NB4 (cell line): Measurements from ENCODE around the gene ACOX1.

Experiments
- POLR2A ChIP-seq: IDR thresholded peaks from 2 replicates; pipeline ENCODE4 v1.6.1; 2011; ENCODE audit warnings: mild to moderate bottlenecking; ENCODE audit not compliant: insufficient read length; ENCODE audit errors: extremely low read depth
- TF ChIP-seq, protein P1 (sequence below): IDR thresholded peaks from one replicate; pipeline ENCODE4 v1.5.1; 2012; ENCODE audit warnings: low read depth, low read length

- TF ChIP-seq, protein P1, sequence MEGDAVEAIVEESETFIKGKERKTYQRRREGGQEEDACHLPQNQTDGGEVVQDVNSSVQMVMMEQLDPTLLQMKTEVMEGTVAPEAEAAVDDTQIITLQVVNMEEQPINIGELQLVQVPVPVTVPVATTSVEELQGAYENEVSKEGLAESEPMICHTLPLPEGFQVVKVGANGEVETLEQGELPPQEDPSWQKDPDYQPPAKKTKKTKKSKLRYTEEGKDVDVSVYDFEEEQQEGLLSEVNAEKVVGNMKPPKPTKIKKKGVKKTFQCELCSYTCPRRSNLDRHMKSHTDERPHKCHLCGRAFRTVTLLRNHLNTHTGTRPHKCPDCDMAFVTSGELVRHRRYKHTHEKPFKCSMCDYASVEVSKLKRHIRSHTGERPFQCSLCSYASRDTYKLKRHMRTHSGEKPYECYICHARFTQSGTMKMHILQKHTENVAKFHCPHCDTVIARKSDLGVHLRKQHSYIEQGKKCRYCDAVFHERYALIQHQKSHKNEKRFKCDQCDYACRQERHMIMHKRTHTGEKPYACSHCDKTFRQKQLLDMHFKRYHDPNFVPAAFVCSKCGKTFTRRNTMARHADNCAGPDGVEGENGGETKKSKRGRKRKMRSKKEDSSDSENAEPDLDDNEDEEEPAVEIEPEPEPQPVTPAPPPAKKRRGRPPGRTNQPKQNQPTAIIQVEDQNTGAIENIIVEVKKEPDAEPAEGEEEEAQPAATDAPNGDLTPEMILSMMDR: no peak
- no peak for TF ChIP-seq POLR2A
Measured at GRCh38 chr17:75965468-75965867, 13.5 kb downstream of the ACOX1 start.
